LNCaP clone FGC (cell line): Measurements from ENCODE around the gene FOXA2.

Experiments used
- DNase-seq: peaks from one replicate; pipeline ENCODE4 v3.0.0-alpha.2; 2011; ENCODE audit warnings: low read depth
- H3K4me3 ChIP-seq: 2 replicates; pipeline ENCODE4 v1.5.1; 2011; ENCODE audit warnings: mild to moderate bottlenecking, low read depth, low read length, control low read depth
- TF ChIP-seq, protein P1 (sequence below): IDR thresholded peaks from 2 replicates; pipeline ENCODE4 v1.5.1; 2012; ENCODE audit warnings: mild to moderate bottlenecking; ENCODE audit not compliant: control insufficient read depth, insufficient read depth; ENCODE audit errors: extremely low read depth

FOXA2 gene

DNA sequence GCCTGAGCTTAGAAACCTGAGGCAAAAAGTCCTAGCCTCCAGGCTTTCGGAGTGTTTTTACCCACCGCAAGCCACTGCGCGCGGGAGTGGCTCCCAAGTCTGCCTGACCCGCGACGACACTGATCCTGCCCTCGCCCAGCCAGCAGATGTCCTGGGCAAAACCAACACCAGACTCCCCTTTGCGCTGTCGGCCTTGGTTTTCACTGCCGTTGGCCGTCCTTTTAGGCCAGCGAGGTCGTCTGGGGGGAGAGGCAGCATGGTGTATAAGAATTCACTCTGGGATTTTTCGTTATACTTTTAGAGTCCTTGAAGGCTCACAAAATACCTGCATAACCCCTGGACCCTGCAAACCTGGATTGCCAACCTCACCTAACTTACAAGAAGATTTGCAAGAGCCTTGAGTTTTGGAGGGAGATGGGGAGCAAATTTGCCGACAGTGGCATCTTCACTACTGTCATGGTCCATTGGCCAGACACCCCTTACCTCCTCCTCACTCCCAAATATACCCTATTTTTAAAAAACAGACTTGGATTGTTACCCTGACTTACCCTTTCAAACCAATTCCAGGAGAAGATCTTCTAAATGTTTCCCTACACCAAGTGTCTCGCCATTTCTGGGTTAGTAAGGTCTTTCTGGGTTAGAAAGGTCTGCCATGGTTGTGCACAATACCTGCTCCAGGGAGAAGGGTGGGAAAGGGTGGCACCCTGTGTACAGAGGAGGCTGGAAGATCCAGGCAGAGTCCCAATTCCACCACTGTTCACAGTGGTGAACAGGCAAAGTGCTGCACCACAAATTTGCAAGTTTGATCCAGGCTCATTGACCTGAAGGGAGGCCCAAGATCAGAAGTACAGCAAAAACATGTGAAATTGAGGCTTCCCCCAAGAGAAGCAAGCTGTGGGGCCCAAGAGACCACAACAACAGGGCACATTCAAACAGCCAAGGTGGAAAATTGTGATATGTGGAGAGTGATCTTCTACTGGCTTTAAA is 4.4 kb downstream of the FOXA2 start:
- TF ChIP-seq, protein P1, sequence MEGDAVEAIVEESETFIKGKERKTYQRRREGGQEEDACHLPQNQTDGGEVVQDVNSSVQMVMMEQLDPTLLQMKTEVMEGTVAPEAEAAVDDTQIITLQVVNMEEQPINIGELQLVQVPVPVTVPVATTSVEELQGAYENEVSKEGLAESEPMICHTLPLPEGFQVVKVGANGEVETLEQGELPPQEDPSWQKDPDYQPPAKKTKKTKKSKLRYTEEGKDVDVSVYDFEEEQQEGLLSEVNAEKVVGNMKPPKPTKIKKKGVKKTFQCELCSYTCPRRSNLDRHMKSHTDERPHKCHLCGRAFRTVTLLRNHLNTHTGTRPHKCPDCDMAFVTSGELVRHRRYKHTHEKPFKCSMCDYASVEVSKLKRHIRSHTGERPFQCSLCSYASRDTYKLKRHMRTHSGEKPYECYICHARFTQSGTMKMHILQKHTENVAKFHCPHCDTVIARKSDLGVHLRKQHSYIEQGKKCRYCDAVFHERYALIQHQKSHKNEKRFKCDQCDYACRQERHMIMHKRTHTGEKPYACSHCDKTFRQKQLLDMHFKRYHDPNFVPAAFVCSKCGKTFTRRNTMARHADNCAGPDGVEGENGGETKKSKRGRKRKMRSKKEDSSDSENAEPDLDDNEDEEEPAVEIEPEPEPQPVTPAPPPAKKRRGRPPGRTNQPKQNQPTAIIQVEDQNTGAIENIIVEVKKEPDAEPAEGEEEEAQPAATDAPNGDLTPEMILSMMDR = no peak
- no peak for DNase-seq
- H3K4me3 ChIP-seq = no peak overlapping the region

DNA sequence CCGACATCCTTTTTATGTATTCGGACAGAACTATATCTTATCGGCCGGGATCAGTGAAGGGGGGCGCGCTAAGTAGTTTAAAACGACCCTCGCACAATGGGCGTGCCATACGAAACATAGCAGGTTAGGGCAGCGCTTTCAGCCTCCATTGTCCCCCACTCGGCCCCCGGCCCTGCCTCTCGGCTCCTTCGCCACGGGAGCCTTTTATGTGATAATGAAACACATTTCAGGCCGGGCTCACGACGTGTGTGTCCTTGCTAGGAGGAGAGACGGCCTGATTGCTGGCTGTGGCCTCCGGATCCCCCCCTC is 5.3 kb downstream of the FOXA2 start:
- no peak for DNase-seq
- no peak overlapping the region for H3K4me3 ChIP-seq
- TF ChIP-seq, protein P1 = no peak

DNA sequence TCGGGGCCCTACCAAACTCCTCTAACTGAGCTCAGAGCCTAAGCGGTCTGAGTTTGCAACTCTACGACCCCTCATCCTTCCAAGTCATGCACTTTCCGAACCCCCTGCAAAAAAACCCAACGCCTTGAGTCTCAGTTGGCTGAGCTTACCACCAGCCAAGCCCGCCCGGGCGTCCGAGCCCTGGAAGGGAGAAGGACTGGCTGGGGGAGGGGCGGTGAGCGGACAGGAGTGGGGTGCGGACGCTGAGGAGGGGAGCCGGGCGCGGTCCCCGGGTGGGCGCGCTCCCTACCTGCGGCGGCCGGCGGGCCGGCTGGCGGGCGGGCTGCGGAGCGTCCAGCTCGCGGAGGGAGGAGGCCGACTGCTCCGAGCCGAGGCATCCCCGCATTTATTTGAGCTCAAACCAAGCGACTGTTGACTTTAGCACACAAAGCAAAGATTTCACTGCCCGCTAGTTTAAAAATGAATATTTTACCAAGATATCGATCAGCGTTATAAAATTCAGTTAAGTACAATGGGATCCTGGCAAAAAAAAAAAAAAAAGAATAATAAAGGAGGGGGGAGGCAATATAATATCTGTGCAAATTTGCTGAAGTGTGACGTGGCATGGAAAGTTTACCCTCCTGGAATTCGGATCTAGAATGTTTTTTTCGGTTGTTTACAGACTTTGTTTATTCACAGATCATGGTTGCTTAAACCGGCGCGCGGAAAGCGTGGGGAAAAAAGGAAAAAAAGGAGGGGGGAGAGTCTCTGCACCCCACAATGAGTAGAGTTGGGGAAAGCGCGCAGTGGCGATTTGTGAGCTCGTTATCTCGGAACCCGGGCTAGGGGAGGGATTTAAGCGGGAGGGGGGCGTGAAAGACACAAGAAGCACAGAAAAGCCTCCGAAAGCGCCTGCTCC is 5.9 kb downstream of the FOXA2 start:
- TF ChIP-seq, protein P1 = no peak
- no peak for DNase-seq
- H3K4me3 ChIP-seq = no peak overlapping the region

DNA sequence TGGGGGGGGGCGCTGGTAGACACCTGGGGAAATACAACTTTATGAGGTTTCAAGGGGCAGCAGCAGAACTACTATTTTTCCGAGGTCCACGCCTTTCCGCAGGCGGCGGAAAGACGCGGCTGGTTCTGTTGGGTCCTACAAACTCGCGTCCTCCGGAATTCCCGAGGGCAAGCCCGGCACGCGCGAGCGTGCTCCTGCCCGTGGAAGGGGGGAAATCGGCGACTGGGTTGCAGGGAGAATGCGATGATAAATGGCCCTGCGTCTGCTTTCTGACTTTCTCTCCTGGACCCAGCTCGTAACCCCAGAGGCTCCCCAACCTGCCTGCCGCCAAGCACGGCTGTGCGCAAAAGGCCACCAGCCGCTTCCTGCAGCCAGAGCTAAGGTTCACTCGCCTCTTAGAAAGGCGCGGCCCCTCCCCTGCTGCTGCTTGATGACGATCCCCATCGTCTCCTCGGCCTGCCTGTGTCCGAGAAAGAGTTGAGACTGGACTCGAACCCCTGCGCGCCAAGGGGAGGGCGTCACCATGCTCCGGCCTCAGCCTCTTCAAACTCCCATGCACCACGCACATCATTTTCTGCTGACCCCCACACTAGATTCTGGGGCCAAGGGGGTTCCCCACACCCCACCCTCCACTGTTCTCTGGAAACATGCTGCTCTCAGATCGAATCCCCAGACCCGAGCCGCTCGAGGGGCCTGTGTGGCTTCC is 6.7 kb downstream of the FOXA2 start:
- H3K4me3 ChIP-seq = no peak overlapping the region
- no peak for DNase-seq

DNA sequence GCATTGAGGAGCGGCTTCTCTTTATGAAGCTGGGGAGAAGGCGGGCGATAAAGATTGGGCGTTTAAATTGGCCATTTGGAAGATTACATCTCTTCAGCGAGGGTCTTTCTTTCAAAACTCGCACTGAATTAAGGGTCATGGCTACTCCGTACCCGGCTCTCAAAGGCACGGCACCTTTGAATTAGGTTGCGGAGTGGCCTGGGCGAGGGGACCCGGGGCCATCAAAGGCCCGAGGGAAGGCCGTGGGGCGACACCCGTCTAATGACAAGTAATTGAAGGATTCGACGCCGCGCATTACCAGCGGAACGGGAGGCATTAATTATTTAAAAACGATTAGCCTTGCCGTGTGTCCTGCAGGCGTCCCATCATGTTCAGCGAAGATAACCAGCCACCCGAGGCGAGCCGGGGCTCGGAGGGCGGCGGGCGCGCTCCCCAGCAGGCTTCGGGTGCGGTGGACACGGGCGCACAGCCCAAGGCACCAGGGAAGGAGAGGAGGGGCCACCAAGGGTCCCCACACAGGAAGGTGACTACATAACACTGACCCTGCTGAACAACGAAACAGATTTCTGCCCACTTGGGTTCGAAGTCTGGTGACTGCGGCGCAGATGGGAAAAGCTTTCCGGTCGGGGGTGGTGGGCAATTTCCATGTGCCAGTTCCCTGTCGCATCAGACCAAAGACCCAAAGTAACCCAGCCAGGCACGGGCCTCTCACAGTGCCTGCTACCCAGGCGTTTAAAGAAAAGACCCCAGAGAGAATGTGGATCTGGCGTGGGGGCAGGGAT is 7.4 kb downstream of the FOXA2 start:
- DNase-seq = no peak
- no peak overlapping the region for H3K4me3 ChIP-seq
- TF ChIP-seq, protein P1 = no peak

More for the DNA sequence above, 6.7 kb downstream of the FOXA2 start:
- TF ChIP-seq, protein P1 = no peak

DNA sequence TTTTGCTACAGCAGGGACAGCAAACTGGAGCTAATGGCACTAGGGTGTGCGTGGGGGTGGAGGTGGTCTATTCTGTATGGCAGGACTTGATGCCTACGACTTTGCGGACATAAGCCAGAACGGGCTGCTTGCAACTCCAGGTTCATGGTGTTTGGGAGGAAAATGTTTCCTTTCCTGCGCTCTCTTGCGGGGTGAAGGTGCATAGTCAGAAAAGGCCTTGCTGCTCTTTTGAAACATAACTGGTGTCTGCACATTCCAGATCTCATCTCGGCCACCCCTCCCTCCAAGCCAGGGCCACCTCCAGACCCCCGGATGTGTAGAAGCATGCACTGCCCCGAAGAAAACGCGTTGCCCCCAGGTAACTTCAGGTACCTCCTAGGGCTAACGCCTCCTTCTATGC is 8.1 kb downstream of the FOXA2 start:
- no peak for DNase-seq
- TF ChIP-seq, protein P1 = no peak
- no peak overlapping the region for H3K4me3 ChIP-seq
